GM21390 (cell line): ENCODE measurements around the gene FOXL3.
"Not testable (repeated sequence)": the region's sequence is repeated elsewhere in the genome, so short reads cannot be mapped to it uniquely, and the experiment has no call there.

Source experiments
- ATAC-seq: cut with Tn5 transposase; IDR thresholded peaks from one replicate; pipeline ENCODE4 v1.9.1; 2021; ENCODE audit not compliant: unreplicated experiment

Gene FOXL3

DNA sequence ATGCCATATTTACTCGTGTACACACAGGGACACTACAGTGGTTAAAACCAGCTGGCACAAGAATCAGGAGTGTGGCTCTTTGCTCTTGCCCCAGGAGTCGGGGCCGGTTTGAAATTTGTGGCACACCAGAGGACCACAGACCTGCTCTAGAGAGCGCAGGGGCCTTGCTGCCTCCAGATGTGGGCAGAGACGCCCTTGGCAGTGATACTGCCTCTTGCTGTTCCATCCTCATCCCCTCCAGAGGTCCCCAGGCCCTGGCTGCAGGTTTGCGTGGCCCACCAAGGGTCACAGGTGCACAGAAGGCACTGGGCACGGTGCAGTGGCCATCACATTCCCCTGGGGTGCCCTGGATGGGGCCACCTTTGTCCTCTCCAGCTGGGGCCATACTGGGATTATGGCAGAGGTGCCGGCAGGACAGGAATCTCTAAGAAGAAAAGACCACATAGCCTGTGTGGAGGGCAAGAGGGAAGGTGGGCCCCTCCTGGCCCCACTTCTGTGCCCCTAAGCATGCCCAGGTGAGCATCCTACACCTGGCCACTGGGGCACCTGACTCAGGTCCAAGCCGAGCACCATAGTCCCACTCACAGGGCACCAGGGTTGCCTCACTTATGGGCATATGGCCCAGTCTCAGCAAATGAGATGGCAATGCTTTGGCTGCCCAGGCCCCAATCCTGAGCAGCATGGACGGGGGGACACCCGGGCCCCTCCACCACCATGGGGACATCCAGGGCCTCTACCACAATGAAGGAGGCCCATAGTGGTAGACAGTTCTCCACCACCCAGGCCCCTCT, 45.6 kb downstream of the FOXL3 start:
- ATAC-seq, result no peak

DNA sequence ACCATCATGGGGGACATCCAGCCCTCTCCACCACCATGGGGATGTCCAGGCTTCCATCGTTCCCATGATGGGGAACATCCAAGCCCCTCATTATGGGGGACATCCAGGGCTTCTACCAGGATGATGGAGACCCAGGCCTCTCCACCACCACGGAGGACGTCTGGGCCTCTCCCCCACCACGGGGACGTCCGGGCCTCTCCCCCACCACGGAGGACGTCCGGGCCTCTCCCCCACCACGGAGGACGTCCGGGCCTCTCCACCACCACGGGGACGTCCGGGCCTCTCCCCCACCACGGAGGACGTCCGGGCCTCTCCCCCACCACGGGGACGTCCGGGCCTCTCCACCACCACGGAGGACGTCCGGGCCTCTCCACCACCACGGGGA, 46.2 kb downstream of the FOXL3 start:
- not testable (repeated sequence) for ATAC-seq

GRCh38 chr7:336810-337566, 47.0 kb downstream of the FOXL3 start:
- ATAC-seq, result no peak

DNA sequence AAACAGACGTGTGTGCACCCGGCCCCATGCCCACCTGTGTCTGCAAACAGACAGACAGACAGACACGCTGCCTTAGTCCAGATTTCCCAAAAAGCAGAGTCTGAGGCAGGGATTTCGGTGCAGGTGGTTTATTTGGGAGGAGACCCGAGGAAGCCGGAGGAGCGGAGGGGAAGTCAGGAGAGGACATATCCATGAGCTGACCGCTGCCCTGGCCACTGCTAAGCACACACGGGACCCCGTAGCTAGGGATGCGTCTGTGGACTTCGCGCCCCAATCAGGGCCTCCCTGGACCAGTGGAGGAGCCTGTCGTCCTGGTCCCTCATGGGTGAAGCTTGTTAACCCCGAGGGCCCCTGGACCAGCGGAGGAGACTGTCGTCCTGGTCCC, 47.6 kb downstream of the FOXL3 start:
- ATAC-seq, result no peak

- ATAC-seq, result no peak
Observed at GRCh38 chr7:338295-339061, 48.5 kb downstream of the FOXL3 start.

DNA sequence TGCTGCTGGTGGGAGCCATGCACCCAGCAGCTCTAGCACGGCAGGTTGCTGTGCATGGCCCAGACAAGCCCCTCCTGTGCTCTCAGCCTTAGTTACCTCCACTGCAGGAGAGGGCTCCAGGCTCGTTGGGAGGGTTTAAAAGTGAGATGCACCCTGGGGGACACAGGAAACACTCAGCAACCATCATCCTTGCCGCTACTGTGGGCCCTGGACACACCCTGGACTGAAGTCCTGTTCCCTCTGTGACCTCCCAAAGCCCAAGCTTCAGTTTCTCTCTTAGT, 49.0 kb downstream of the FOXL3 start:
- no peak for ATAC-seq

- ATAC-seq, result no peak
Observed at GRCh38 chr7:339696-340095, 49.7 kb downstream of the FOXL3 start.

- ATAC-seq, result no peak
Observed at GRCh38 chr7:340200-340937, 50.4 kb downstream of the FOXL3 start.
